ENCODE results near the gene MGA.

DNA sequence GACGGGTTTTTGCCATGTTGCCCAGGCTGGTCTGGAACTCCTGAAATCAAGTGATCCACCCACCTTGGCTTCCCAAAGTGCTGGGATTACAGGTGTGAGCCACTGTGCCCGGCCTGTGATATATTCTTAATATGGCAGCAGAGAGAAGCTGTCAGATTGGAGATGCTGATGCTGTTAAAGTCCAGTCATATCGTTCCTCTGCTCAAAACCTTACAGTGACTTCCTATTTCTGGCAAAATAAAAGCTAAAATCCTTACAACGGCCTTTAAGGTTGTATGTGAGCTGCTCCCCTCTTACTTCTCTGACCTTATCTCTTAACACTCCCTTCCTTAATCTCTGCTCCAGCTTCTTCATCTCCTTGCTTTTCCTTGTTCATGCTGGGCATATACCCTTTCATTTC is 26.6 kb upstream of the MGA start:
- TF ChIP-seq, protein P1, sequence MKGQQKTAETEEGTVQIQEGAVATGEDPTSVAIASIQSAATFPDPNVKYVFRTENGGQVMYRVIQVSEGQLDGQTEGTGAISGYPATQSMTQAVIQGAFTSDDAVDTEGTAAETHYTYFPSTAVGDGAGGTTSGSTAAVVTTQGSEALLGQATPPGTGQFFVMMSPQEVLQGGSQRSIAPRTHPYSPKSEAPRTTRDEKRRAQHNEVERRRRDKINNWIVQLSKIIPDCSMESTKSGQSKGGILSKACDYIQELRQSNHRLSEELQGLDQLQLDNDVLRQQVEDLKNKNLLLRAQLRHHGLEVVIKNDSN (CRISPR knock-in tag; IDR thresholded peaks at IDR 0.05): no peak
- no peak for TF ChIP-seq ZNF232 (CRISPR knock-in tag; IDR thresholded peaks at IDR 0.05)
- TF ChIP-seq, protein P2, sequence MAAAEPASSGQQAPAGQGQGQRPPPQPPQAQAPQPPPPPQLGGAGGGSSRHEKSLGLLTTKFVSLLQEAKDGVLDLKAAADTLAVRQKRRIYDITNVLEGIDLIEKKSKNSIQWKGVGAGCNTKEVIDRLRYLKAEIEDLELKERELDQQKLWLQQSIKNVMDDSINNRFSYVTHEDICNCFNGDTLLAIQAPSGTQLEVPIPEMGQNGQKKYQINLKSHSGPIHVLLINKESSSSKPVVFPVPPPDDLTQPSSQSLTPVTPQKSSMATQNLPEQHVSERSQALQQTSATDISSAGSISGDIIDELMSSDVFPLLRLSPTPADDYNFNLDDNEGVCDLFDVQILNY (CRISPR knock-in tag; IDR thresholded peaks at IDR 0.05): no peak
- TF ChIP-seq SP1 (CRISPR knock-in tag; conservative IDR thresholded peaks at IDR 0.05): no peak
- TF ChIP-seq MAX (CRISPR knock-in tag; IDR thresholded peaks at IDR 0.05): no peak
- TF ChIP-seq, protein P3, sequence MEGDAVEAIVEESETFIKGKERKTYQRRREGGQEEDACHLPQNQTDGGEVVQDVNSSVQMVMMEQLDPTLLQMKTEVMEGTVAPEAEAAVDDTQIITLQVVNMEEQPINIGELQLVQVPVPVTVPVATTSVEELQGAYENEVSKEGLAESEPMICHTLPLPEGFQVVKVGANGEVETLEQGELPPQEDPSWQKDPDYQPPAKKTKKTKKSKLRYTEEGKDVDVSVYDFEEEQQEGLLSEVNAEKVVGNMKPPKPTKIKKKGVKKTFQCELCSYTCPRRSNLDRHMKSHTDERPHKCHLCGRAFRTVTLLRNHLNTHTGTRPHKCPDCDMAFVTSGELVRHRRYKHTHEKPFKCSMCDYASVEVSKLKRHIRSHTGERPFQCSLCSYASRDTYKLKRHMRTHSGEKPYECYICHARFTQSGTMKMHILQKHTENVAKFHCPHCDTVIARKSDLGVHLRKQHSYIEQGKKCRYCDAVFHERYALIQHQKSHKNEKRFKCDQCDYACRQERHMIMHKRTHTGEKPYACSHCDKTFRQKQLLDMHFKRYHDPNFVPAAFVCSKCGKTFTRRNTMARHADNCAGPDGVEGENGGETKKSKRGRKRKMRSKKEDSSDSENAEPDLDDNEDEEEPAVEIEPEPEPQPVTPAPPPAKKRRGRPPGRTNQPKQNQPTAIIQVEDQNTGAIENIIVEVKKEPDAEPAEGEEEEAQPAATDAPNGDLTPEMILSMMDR (IDR thresholded peaks at IDR 0.05): no peak
- TF ChIP-seq CREB1 (CRISPR knock-in tag; IDR thresholded peaks at IDR 0.05): no peak
- no peak for TF ChIP-seq GABPB1 (CRISPR knock-in tag; IDR thresholded peaks at IDR 0.05)

Measured in WTC11 (cell line).